GM04504 (cell line): Measurements from ENCODE around the gene S100A7.
"Not testable (repeated sequence)": the region's sequence is repeated elsewhere in the genome, so short reads cannot be mapped to it uniquely, and the experiment has no call there.

Experiments
- DNase-seq: peaks from one replicate; pipeline ENCODE4 v3.0.0-alpha.2; 2012; ENCODE audit warnings: low read depth

S100A7 gene

GRCh38 chr1:153476491-153477093 lies 16.1 kb upstream of the S100A7 start:
- DNase-seq: no peak

DNA sequence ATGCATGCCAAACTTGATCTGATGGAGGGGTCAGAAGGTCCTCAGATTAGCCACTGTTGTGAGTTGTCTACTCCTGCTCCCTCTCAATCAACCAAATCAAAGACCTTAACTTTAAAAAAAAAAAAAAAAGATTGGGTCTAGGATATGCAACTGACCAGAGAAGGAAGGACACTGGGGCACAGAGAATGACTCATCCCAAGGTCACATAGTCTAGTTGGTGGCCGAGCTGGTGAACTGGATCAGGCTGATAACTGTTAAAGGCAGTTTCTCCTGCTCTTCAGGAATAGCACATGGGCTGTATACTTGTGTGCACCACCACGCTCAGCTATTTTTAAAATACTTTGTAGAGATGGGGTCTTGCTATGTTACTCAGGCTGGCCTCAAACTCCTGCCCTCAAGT lies 14.8 kb upstream of the S100A7 start:
- no peak for DNase-seq

DNA sequence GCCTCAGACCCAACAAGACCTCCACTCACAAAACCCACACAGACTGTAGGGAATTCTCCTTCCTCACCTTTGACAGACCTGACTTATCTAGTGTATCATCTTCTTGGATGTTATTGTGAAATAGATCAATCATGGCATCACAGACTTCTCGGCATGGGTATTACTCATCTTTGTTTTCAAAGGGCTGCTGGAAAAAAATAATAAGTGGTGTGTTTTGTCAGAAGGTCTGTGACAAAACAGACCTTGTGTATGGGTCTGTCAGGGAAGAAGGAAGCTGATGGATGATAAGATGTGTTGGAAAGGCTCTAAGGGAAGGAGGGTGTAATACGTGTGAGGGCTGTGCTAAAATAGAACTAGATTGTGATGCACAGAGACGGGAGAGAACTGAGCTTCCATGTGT lies 13.9 kb upstream of the S100A7 start:
- DNase-seq: no peak

- no peak for DNase-seq
Measured at GRCh38 chr1:153470707-153471106, 10.3 kb upstream of the S100A7 start.

DNA sequence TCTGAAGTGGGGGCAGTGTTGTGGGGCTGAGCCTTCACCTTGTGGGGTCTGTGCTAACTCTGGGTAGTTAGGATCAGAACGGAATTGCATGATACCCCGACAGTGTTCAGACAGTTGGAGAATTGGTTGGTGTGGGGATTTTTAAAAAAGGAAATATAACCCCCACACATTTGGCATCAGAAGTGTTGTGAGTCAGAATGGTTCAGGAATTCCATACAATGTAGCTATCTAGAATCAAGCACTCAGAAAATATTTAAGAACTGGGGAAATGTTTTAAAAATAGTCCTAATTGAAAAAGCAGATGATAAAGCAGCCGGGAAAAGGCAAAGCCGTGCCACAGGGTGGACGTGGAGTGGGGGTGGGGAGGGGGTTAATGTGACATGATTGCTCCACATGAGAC lies 6.5 kb upstream of the S100A7 start:
- DNase-seq: no peak

- DNase-seq: no peak
Measured at GRCh38 chr1:153465811-153466636, 5.6 kb upstream of the S100A7 start.

DNA sequence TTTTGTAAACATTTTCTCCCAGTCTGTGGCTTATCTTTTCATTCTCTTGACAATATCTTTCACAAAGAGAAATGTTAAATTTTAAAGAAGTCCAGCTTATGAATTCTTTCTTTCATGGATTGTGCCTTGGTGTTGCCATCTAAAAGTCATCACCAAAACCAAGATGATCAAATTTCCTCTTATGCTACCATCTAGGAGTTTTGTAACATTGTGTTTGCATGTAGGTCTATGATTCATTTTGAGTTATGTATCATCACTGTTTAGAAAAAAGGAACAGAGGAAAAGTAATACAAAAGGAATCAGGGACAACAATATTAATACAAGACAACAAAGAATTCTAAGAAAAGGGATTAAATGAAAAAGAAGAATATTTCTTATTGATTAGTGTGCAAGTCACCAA lies 2.3 kb upstream of the S100A7 start:
- not testable (repeated sequence) for DNase-seq

DNA sequence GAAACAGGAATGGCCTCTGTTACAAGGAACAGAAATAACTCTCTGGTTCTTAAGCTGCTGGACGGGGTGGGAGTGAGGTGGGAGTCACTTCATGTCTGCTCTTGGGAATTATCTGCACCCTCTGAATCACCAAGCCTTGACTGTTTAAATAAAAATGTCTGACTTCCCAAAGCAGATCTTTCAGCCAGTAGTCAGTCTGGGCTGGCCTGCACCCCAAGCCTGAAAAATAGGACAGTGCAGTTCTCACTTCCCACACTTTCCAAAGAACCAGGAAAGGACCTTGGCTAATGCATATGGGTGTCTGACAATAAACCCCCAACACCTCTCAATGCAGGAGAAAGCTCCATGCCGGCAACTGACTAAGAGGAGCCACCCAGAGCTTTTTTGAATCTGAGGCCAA lies 796 bp downstream of the S100A7 start:
- no peak for DNase-seq

- no peak for DNase-seq
Measured at GRCh38 chr1:153456396-153456795, 4.1 kb downstream of the S100A7 start.

GRCh38 chr1:153448851-153449250 lies 11.6 kb downstream of the S100A7 start:
- DNase-seq: not testable (repeated sequence)

DNA sequence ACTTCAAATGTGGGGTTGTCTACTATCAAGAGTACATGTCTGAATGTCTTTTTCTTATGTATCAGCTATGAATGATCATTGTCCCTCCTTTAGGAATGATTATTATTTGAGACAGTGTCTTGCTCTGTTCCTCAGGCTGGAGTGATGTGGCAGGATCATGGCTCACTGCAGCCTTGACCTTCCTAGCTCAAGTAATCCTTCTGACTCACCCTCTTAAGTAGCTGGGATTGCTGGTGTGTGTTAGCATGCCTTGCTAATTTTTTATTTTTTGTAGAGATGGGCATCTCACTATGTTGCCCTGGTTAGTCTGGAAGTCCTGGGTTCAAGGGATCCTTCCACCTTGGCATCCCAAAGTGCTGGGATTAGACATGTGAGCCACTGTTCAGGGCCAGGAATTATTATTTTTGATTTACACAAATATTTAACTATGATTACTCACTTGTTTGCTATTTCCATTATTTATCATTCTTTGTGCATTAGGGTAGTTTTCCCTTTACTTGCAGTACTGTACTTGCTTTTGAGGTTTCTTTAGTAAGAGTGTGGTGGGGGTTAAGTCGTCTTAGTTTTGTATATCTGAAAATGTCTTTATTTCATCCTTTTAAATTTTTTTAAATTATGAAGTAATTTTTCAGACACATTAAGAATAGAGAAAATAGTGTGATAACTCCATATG lies 12.8 kb downstream of the S100A7 start:
- DNase-seq: peak; percentile 18

DNA sequence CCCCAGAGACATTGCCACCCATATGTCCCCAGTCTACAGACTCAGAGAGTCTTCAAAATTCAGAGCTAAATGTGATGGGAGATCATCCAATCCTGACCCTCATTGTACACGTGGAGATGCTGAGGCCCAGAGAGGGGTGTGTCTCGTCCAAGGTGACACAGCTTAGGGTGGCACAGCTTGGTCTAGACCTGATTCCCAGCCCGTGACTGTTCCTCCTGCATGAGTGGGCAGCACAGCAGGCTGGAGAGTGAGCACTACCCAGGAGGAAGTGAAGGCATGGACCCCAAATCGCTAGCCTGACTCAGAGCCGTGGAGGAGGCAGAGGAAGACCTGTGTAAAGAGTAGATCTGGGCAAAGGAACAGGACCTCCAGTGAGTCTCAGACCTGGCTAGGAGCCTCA lies 16.4 kb downstream of the S100A7 start:
- no peak for DNase-seq

- DNase-seq: no peak
Measured at GRCh38 chr1:153443486-153443885, 17.0 kb downstream of the S100A7 start.

- DNase-seq: no peak
Measured at GRCh38 chr1:153441238-153441755, 19.2 kb downstream of the S100A7 start.

- no peak for DNase-seq
Measured at GRCh38 chr1:153439273-153439672, 21.2 kb downstream of the S100A7 start.

GRCh38 chr1:153438599-153438998 lies 21.9 kb downstream of the S100A7 start:
- DNase-seq: no peak

GRCh38 chr1:153437236-153437635 lies 23.2 kb downstream of the S100A7 start:
- no peak for DNase-seq

GRCh38 chr1:153434746-153435455 lies 25.6 kb downstream of the S100A7 start:
- no peak for DNase-seq

GRCh38 chr1:153432874-153433681 lies 27.4 kb downstream of the S100A7 start:
- DNase-seq: no peak

- no peak for DNase-seq
Measured at GRCh38 chr1:153431928-153432327, 28.5 kb downstream of the S100A7 start.

- DNase-seq: no peak
Measured at GRCh38 chr1:153431427-153431826, 29.0 kb downstream of the S100A7 start.
